GM12878 (cell line): ENCODE data around the gene NUP85. TPM values are rescaled to one million over a fixed set of nuclear protein-coding genes. Genes with fewer than 3 reads are reported as not detected.

Experiments
- CBX3 ChIP-seq: fragments of 200-600 bp; sonication (generic); IDR thresholded peaks from 2 replicates; pipeline ENCODE4 v1.6.1; 2016; ENCODE audit warnings: low read depth, borderline replicate concordance
- EGR1 ChIP-seq, 2 experiments: IDR thresholded peaks; 1 replicate in 1 of 2; 2 replicates in 1 of 2; pipeline ENCODE4 v1.6.1; 2011 to 2012; ENCODE audit warnings: low read depth in 2 of 2, low read length in 2 of 2, borderline replicate concordance in 1 of 2, mild to moderate bottlenecking in 1 of 2, moderate library complexity in 1 of 2
- EZH2 ChIP-seq: IDR thresholded peaks from 2 replicates; pipeline ENCODE4 v1.6.1; 2012; ENCODE audit warnings: low read depth, mild to moderate bottlenecking, control low read depth, inconsistent platforms, low read length, borderline replicate concordance; ENCODE audit not compliant: control insufficient read depth
- RAD21 ChIP-seq: IDR thresholded peaks from 2 replicates; pipeline ENCODE4 v1.6.1; 2011; ENCODE audit warnings: mild to moderate bottlenecking, low read depth, low read length, moderate library complexity; ENCODE audit not compliant: insufficient read depth
- SIX5 ChIP-seq: IDR thresholded peaks from 2 replicates; pipeline ENCODE4 v1.6.1; 2011; ENCODE audit warnings: mild to moderate bottlenecking, low read depth, low read length, moderate library complexity; ENCODE audit not compliant: severe bottlenecking
- STAT3 ChIP-seq: IDR thresholded peaks from 2 replicates; pipeline ENCODE4 v1.6.1; 2011; ENCODE audit warnings: low read depth, low read length, improper control_type of control experiment
- TAF1 ChIP-seq: IDR thresholded peaks from 2 replicates; pipeline ENCODE4 v1.6.1; 2011; ENCODE audit warnings: mild to moderate bottlenecking, low read depth, low read length, borderline replicate concordance
- TARDBP ChIP-seq: IDR thresholded peaks from 2 replicates; pipeline ENCODE4 v1.6.1; 2016; ENCODE audit warnings: borderline replicate concordance
- polyA plus RNA-seq, 11 experiments: library from polyadenylated mRNA; depleted of rRNA in 4 of 11; unstranded in 6 of 11; stranded (reverse) in 5 of 11; fragments of >200 nt; fragmentation: Nextera tagmentation in 4 of 11; fragmentation: Illumina TruSeq in 1 of 11; extraction: Ambion mirVana in 4 of 11; extraction: Trizol in 1 of 11; gene quantifications; 1 replicate in 1 of 11; 2 replicates in 10 of 11; pipeline versions ENCODE4 v1.2.1 to v1.2.3, GENCODE V29; 2011 to 2016; ENCODE audit warnings: inconsistent platforms in 2 of 11, missing spikeins in 2 of 11, low read depth in 1 of 11
- total RNA-seq, 4 experiments: library from RNA; depleted of rRNA in 3 of 4; stranded (reverse); fragments of >200 nt in 3 of 4; fragmentation: Illumina TruSeq in 1 of 4; extraction: Trizol in 1 of 4; gene quantifications; 2 replicates each; pipeline versions ENCODE4 v1.2.1 to v1.2.3, GENCODE V29; 2013 to 2021
- TF ChIP-seq, protein P1 (sequence below): IDR thresholded peaks from 2 replicates; pipeline ENCODE4 v1.6.1; 2012; ENCODE audit warnings: mild to moderate bottlenecking, low read depth, low read length
- TF ChIP-seq, protein P2 (sequence below): fragments of 450-650 bp; IDR thresholded peaks from 2 replicates; pipeline ENCODE4 v1.6.1; 2016; ENCODE audit warnings: mild to moderate bottlenecking, moderate library complexity, borderline replicate concordance
- TF ChIP-seq, protein P3 (sequence below): fragments of 450-650 bp; IDR thresholded peaks from 2 replicates; pipeline ENCODE4 v1.6.1; 2017; ENCODE audit warnings: mild to moderate bottlenecking, moderate library complexity
- TF ChIP-seq, protein P4 (sequence below): fragments of 450-650 bp; IDR thresholded peaks from 2 replicates; pipeline ENCODE4 v1.6.1; 2017; ENCODE audit warnings: borderline replicate concordance
- TF ChIP-seq, protein P5 (sequence below): fragments of 450-650 bp; IDR thresholded peaks from 2 replicates; pipeline ENCODE4 v1.6.1; 2016; ENCODE audit warnings: mild to moderate bottlenecking

Gene NUP85
- total and polyA plus RNA-seq, 10 of the 15 experiments (the other 5 are each of a cell fraction or from before 2014, with no cell fraction given) = 54.0 to 135 (median 95.4) TPM

DNA sequence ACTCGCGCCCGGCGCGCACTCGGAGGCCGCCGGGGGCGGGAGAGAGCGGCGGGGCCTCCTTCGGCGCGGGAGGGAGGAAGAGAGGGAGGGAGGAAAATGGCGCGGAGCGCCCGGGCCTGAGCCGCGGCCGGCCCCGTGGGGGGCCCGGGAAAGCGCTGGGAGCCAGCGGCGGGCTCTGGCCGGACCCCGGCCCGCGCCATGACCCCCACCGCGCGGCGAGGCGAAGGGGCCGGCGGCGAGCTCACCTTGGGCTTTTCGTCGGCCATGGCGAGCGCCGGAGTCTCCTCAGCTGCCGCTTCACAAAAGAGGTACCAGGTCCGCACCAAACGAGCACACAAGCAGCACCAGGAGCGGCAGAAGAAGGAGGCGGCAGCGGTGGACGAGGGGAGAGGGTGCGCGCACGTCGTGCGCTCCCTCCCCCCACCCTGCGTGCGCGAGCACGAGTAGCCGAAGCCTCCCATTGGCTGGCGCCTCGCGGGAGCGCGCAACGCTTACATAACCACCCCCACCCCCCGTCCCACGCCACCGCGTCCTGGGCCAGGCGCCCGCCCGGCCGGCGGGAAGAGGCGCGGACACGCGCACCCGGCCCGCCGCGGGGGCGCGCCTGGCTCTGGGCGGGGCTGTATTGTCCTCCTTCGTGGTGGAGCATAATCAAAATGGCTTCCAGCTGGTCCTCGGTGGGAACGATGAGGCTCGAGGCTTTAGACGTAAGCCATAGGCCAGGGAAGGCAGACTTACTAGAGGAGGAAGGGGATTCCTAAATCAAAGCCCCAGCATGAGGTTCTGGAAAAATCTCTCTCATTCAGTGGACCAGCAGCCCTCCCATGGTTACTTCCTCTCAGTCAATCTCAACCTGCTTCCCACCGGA is 22.7 kb upstream of the NUP85 start, which contains the start of gene SUMO2 (continued):
- TF ChIP-seq, protein P1, sequence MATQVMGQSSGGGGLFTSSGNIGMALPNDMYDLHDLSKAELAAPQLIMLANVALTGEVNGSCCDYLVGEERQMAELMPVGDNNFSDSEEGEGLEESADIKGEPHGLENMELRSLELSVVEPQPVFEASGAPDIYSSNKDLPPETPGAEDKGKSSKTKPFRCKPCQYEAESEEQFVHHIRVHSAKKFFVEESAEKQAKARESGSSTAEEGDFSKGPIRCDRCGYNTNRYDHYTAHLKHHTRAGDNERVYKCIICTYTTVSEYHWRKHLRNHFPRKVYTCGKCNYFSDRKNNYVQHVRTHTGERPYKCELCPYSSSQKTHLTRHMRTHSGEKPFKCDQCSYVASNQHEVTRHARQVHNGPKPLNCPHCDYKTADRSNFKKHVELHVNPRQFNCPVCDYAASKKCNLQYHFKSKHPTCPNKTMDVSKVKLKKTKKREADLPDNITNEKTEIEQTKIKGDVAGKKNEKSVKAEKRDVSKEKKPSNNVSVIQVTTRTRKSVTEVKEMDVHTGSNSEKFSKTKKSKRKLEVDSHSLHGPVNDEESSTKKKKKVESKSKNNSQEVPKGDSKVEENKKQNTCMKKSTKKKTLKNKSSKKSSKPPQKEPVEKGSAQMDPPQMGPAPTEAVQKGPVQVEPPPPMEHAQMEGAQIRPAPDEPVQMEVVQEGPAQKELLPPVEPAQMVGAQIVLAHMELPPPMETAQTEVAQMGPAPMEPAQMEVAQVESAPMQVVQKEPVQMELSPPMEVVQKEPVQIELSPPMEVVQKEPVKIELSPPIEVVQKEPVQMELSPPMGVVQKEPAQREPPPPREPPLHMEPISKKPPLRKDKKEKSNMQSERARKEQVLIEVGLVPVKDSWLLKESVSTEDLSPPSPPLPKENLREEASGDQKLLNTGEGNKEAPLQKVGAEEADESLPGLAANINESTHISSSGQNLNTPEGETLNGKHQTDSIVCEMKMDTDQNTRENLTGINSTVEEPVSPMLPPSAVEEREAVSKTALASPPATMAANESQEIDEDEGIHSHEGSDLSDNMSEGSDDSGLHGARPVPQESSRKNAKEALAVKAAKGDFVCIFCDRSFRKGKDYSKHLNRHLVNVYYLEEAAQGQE = no peak
- no peak for TF ChIP-seq RAD21
- no peak for TF ChIP-seq EZH2
- TF ChIP-seq, protein P2, sequence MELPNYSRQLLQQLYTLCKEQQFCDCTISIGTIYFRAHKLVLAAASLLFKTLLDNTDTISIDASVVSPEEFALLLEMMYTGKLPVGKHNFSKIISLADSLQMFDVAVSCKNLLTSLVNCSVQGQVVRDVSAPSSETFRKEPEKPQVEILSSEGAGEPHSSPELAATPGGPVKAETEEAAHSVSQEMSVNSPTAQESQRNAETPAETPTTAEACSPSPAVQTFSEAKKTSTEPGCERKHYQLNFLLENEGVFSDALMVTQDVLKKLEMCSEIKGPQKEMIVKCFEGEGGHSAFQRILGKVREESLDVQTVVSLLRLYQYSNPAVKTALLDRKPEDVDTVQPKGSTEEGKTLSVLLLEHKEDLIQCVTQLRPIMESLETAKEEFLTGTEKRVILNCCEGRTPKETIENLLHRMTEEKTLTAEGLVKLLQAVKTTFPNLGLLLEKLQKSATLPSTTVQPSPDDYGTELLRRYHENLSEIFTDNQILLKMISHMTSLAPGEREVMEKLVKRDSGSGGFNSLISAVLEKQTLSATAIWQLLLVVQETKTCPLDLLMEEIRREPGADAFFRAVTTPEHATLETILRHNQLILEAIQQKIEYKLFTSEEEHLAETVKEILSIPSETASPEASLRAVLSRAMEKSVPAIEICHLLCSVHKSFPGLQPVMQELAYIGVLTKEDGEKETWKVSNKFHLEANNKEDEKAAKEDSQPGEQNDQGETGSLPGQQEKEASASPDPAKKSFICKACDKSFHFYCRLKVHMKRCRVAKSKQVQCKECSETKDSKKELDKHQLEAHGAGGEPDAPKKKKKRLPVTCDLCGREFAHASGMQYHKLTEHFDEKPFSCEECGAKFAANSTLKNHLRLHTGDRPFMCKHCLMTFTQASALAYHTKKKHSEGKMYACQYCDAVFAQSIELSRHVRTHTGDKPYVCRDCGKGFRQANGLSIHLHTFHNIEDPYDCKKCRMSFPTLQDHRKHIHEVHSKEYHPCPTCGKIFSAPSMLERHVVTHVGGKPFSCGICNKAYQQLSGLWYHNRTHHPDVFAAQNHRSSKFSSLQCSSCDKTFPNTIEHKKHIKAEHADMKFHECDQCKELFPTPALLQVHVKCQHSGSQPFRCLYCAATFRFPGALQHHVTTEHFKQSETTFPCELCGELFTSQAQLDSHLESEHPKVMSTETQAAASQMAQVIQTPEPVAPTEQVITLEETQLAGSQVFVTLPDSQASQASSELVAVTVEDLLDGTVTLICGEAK = no peak
- TF ChIP-seq EGR1 (IDR thresholded peaks at IDR 0.05; ENCODE audit: borderline replicate concordance in 1 of 2, low read depth in 2 of 2, low read length in 2 of 2) = peak; percentile 72 to 90; a peak in 2 of 3 replicates
- peak; percentile 3 for TF ChIP-seq SIX5
- TF ChIP-seq, protein P3, sequence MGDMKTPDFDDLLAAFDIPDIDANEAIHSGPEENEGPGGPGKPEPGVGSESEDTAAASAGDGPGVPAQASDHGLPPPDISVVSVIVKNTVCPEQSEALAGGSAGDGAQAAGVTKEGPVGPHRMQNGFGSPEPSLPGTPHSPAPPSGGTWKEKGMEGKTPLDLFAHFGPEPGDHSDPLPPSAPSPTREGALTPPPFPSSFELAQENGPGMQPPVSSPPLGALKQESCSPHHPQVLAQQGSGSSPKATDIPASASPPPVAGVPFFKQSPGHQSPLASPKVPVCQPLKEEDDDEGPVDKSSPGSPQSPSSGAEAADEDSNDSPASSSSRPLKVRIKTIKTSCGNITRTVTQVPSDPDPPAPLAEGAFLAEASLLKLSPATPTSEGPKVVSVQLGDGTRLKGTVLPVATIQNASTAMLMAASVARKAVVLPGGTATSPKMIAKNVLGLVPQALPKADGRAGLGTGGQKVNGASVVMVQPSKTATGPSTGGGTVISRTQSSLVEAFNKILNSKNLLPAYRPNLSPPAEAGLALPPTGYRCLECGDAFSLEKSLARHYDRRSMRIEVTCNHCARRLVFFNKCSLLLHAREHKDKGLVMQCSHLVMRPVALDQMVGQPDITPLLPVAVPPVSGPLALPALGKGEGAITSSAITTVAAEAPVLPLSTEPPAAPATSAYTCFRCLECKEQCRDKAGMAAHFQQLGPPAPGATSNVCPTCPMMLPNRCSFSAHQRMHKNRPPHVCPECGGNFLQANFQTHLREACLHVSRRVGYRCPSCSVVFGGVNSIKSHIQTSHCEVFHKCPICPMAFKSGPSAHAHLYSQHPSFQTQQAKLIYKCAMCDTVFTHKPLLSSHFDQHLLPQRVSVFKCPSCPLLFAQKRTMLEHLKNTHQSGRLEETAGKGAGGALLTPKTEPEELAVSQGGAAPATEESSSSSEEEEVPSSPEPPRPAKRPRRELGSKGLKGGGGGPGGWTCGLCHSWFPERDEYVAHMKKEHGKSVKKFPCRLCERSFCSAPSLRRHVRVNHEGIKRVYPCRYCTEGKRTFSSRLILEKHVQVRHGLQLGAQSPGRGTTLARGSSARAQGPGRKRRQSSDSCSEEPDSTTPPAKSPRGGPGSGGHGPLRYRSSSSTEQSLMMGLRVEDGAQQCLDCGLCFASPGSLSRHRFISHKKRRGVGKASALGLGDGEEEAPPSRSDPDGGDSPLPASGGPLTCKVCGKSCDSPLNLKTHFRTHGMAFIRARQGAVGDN = peak; percentile 89
- TF ChIP-seq STAT3 = no peak
- 0 out of 2 replicates have a peak, but pooled peaks have one; percentile 66 for TF ChIP-seq TARDBP
- TF ChIP-seq, protein P4, sequence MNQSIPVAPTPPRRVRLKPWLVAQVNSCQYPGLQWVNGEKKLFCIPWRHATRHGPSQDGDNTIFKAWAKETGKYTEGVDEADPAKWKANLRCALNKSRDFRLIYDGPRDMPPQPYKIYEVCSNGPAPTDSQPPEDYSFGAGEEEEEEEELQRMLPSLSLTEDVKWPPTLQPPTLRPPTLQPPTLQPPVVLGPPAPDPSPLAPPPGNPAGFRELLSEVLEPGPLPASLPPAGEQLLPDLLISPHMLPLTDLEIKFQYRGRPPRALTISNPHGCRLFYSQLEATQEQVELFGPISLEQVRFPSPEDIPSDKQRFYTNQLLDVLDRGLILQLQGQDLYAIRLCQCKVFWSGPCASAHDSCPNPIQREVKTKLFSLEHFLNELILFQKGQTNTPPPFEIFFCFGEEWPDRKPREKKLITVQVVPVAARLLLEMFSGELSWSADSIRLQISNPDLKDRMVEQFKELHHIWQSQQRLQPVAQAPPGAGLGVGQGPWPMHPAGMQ = no peak
- peak; percentile 88 for TF ChIP-seq TAF1
- TF ChIP-seq CBX3 = no peak
- TF ChIP-seq, protein P5, sequence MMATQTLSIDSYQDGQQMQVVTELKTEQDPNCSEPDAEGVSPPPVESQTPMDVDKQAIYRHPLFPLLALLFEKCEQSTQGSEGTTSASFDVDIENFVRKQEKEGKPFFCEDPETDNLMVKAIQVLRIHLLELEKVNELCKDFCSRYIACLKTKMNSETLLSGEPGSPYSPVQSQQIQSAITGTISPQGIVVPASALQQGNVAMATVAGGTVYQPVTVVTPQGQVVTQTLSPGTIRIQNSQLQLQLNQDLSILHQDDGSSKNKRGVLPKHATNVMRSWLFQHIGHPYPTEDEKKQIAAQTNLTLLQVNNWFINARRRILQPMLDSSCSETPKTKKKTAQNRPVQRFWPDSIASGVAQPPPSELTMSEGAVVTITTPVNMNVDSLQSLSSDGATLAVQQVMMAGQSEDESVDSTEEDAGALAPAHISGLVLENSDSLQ = no peak
